Esophagus squamous epithelium (tissue), 5 donors: ENCODE data around the gene DTD2. TPM values are rescaled to one million over a fixed set of nuclear protein-coding genes. Genes with fewer than 3 reads are reported as not detected.
"Not testable (repeated sequence)": the region's sequence is repeated elsewhere in the genome, so short reads cannot be mapped to it uniquely, and the experiment has no call there.

Experiments used
- DNase-seq: peaks from one replicate; lab custom pipeline; 2025; lab: John Stamatoyannopoulos, UW
- H3K27ac ChIP-seq, 4 donors: fragments of 200-600 bp; sonication (generic); one replicate each; pipeline ENCODE4 v1.5.1; 2016 to 2019; ENCODE audit warnings: mild to moderate bottlenecking in 1 of 4
- H3K27me3 ChIP-seq, 4 donors: fragments of 200-600 bp; sonication (generic); 1 replicate in 3 of 4; 2 replicates in 1 of 4; pipeline versions ENCODE4 v1.5.1 to v1.6.0; 2017 to 2021; ENCODE audit warnings: antibody characterized with exemption in 1 of 4
- H3K36me3 ChIP-seq, 3 donors: fragments of 200-600 bp; sonication (generic); one replicate each; pipeline ENCODE4 v1.5.1; 2016 to 2019
- H3K4me1 ChIP-seq, 3 donors: fragments of 200-600 bp; sonication (generic); one replicate each; pipeline ENCODE4 v1.5.1; 2017 to 2019
- H3K4me3 ChIP-seq, 4 donors: fragments of 200-600 bp; sonication (generic); 1 replicate in 3 of 4; 2 replicates in 1 of 4; pipeline ENCODE4 v1.5.1; 2016 to 2019; ENCODE audit warnings: mild to moderate bottlenecking in 2 of 4, moderate library complexity in 1 of 4
- H3K9me3 ChIP-seq, 3 donors: fragments of 200-600 bp; sonication (generic); one replicate each; pipeline ENCODE4 v1.5.1; 2016 to 2019
- CTCF ChIP-seq, 6 experiments: fragments of 450-650 bp in 4 of 6; fragments of 200-600 bp in 2 of 6; sonication (generic) in 2 of 6; IDR thresholded peaks; one replicate each; pipeline ENCODE4 v1.5.1; 2016 to 2019; ENCODE audit warnings: antibody characterized with exemption in 6 of 6, mild to moderate bottlenecking in 4 of 6, moderate library complexity in 4 of 6
- POLR2A ChIP-seq, 4 donors: fragments of 450-650 bp; IDR thresholded peaks; one replicate each; pipeline ENCODE4 v1.6.1; 2017; ENCODE audit warnings: antibody characterized with exemption in 4 of 4, mild to moderate bottlenecking in 4 of 4, moderate library complexity in 3 of 4
- WGBS, 2 donors: methylation state at CpG; one replicate each; pipeline ENCODE4 v1.1.5; 2018; 5-methylcytosine and 5-hydroxymethylcytosine counted together
- intact Hi-C: fragments of 100-400 bp; cut with DNase I; formaldehyde crosslinking; loops from one replicate; pipeline ENCODE4 v1.15.0; 2022
- total RNA-seq, 4 donors: library from RNA; depleted of rRNA; stranded (reverse); fragments of >200 nt; gene quantifications; one replicate each; pipeline ENCODE4 v1.1.0, GENCODE V29; 2016
- donor health status: DM: yes; HTN: yes; CAD: no.

The DTD2 gene
- total RNA-seq, 4 donors from 2014 or later = 32.0 to 42.5 (median 34.8) TPM

GRCh38 chr14:31445703-31446102 is 11.6 kb downstream of the DTD2 start:
- no peak overlapping the region for H3K27ac ChIP-seq
- peaks cover 0 to 10% (median 0%) of the 10 kb centered on the region in 3 donors for H3K4me1 ChIP-seq
- 76 to 92% methylated on average over 1 of the region's 1 CpG for WGBS, 2 donors
- H3K4me3 ChIP-seq = no peak overlapping the region
- H3K36me3 ChIP-seq = peaks cover 0 to 49% (median 0%) of the 10 kb centered on the region in 3 donors
- intact Hi-C loops = no loop called here
- H3K27me3 ChIP-seq = no peaks in the 10 kb centered on the region
- TF ChIP-seq CTCF (IDR thresholded peaks at IDR 0.05) (no peak), POLR2A (IDR thresholded peaks at IDR 0.05) (no peak)
- H3K9me3 ChIP-seq = no peaks in the 10 kb centered on the region
- no peak for DNase-seq

- 84 to 86% methylated on average over 6 of the region's 6 CpGs for WGBS, 2 donors
- intact Hi-C loops = no loop called here
- H3K4me1 ChIP-seq = peaks cover 0 to 5% (median 0%) of the 10 kb centered on the region in 3 donors
- H3K27me3 ChIP-seq = no peaks in the 10 kb centered on the region
- DNase-seq = no peak
- TF ChIP-seq POLR2A (IDR thresholded peaks at IDR 0.05) (no peak), CTCF (IDR thresholded peaks at IDR 0.05) (no peak)
- H3K27ac ChIP-seq = no peak overlapping the region
- no peak overlapping the region for H3K4me3 ChIP-seq
- no peaks in the 10 kb centered on the region for H3K9me3 ChIP-seq
- H3K36me3 ChIP-seq = peaks cover 0 to 23% (median 0%) of the 10 kb centered on the region in 3 donors
Measured at GRCh38 chr14:31442284-31442683, 15.0 kb downstream of the DTD2 start.

GRCh38 chr14:31441273-31442111 is 15.8 kb downstream of the DTD2 start:
- DNase-seq = no peak
- H3K27ac ChIP-seq = no peak overlapping the region

GRCh38 chr14:31440280-31440679 is 17.0 kb downstream of the DTD2 start:
- no peak overlapping the region for H3K27ac ChIP-seq
- peaks cover 0 to 3% (median 0%) of the 10 kb centered on the region in 3 donors for H3K36me3 ChIP-seq
- H3K4me3 ChIP-seq = no peak overlapping the region
- H3K27me3 ChIP-seq = no peaks in the 10 kb centered on the region
- H3K4me1 ChIP-seq = peaks cover 0 to 5% (median 0%) of the 10 kb centered on the region in 3 donors
- no peak for DNase-seq
- TF ChIP-seq POLR2A (IDR thresholded peaks at IDR 0.05) (no peak), CTCF (IDR thresholded peaks at IDR 0.05) (no peak)
- H3K9me3 ChIP-seq = no peaks in the 10 kb centered on the region
- intact Hi-C loops = no loop called here

More at GRCh38 chr14:31441273-31442111, 15.8 kb downstream of the DTD2 start:
- Histone ChIP-seq H3K9me3 (no peaks in the 10 kb centered on the region), H3K4me3 (no peak overlapping the region), H3K27me3 (no peaks in the 10 kb centered on the region), H3K36me3 (peaks cover 0 to 15% (median 0%) of the 10 kb centered on the region in 3 donors), H3K4me1 (peaks cover 0 to 5% (median 0%) of the 10 kb centered on the region in 3 donors)
- intact Hi-C loops = no loop called here
- 56 to 66% methylated on average over 6 to 7 of the region's 7 CpGs for WGBS, 2 donors
- no peak for TF ChIP-seq POLR2A (IDR thresholded peaks at IDR 0.05)
- TF ChIP-seq CTCF (IDR thresholded peaks at IDR 0.05) = no peak

GRCh38 chr14:31439561-31439960 is 17.7 kb downstream of the DTD2 start:
- H3K36me3 ChIP-seq = no peaks in the 10 kb centered on the region
- no peaks in the 10 kb centered on the region for H3K27me3 ChIP-seq
- H3K4me1 ChIP-seq = peaks cover 0 to 9% (median 1%) of the 10 kb centered on the region in 3 donors
- no peaks in the 10 kb centered on the region for H3K9me3 ChIP-seq
- no peak overlapping the region for H3K4me3 ChIP-seq
- no peak for DNase-seq
- WGBS, 2 donors = 50 to 57% methylated on average over 2 of the region's 2 CpGs
- no peak overlapping the region for H3K27ac ChIP-seq
- intact Hi-C loops = no loop called here
- no peak for TF ChIP-seq CTCF (IDR thresholded peaks at IDR 0.05)
- TF ChIP-seq POLR2A (IDR thresholded peaks at IDR 0.05) = no peak

- H3K27me3 ChIP-seq, intact Hi-C loops, H3K4me3 ChIP-seq, H3K36me3 ChIP-seq, H3K9me3 ChIP-seq, H3K4me1 ChIP-seq, DNase-seq, H3K27ac ChIP-seq: not testable (repeated sequence)
- WGBS, 2 donors = no CpG with 5 or more reads among the region's 45 CpGs
Measured at GRCh38 chr14:31437045-31437691, 20.1 kb downstream of the DTD2 start.
